Smooth muscle cell (in vitro differentiated cells): ENCODE data around the gene DST. TPM values are rescaled to one million over a fixed set of nuclear protein-coding genes. Genes with fewer than 3 reads are reported as not detected.

Experiments used
- DNase-seq: peaks from one replicate; lab custom pipeline; 2025; ENCODE audit not compliant: unreplicated experiment; lab: John Stamatoyannopoulos, UW
- H2AFZ ChIP-seq: fragments of 200-600 bp; sonication (generic); 2 replicates; pipeline ENCODE4 v1.6.0; 2016; ENCODE audit warnings: antibody characterized with exemption, low read depth, mild to moderate bottlenecking
- H3F3A ChIP-seq: fragments of 200-600 bp; sonication (generic); 2 replicates; pipeline ENCODE4 v1.6.0; 2017; ENCODE audit warnings: antibody characterized with exemption, low read depth
- H3K27ac ChIP-seq: fragments of 200-600 bp; sonication (generic); 2 replicates; pipeline ENCODE4 v1.5.1; 2016; ENCODE audit warnings: low read depth, mild to moderate bottlenecking
- H3K27me3 ChIP-seq: fragments of 200-600 bp; sonication (generic); 2 replicates; pipeline ENCODE4 v1.6.1; 2016; ENCODE audit warnings: low read depth, mild to moderate bottlenecking
- H3K36me3 ChIP-seq: fragments of 200-600 bp; sonication (generic); 2 replicates; pipeline ENCODE4 v1.5.1; 2016; ENCODE audit warnings: low read depth
- H3K4me1 ChIP-seq: fragments of 200-600 bp; sonication (generic); 2 replicates; pipeline ENCODE4 v1.5.1; 2016; ENCODE audit warnings: low read depth
- H3K4me2 ChIP-seq: fragments of 200-600 bp; sonication (generic); 2 replicates; pipeline ENCODE4 v1.6.0; 2016; ENCODE audit warnings: mild to moderate bottlenecking
- H3K4me3 ChIP-seq: fragments of 200-600 bp; sonication (generic); 2 replicates; pipeline ENCODE4 v1.5.1; 2016; ENCODE audit warnings: mild to moderate bottlenecking
- H3K79me2 ChIP-seq: fragments of 200-600 bp; sonication (generic); 2 replicates; pipeline ENCODE4 v1.6.0; 2016; ENCODE audit warnings: low read depth, mild to moderate bottlenecking
- H3K9ac ChIP-seq: fragments of 200-600 bp; sonication (generic); 2 replicates; pipeline ENCODE4 v1.6.0; 2016; ENCODE audit warnings: low read depth
- H3K9me3 ChIP-seq: fragments of 200-600 bp; sonication (generic); replicated peaks from 2 replicates; pipeline ENCODE4 v1.5.1; 2016; ENCODE audit warnings: low read depth
- H4K20me1 ChIP-seq: fragments of 200-600 bp; sonication (generic); 2 replicates; pipeline ENCODE4 v1.6.0; 2016; ENCODE audit warnings: low read depth
- WGBS: methylation state at CpG from one replicate; pipeline ENCODE4 v1.1.7; 2016; ENCODE audit warnings: low lambda C conversion rate; 5-methylcytosine and 5-hydroxymethylcytosine counted together
- polyA plus RNA-seq: library from polyadenylated mRNA; unstranded; fragments of >200 nt; fragmentation: Nextera tagmentation; extraction: Ambion mirVana; gene quantifications from 2 replicates; pipeline ENCODE4 v1.2.1, GENCODE V29; 2016
- total RNA-seq: library from RNA; depleted of rRNA; stranded (reverse); fragments of >200 nt; gene quantifications from 2 replicates; pipeline ENCODE4 v1.2.3, GENCODE V29; 2014
- TF ChIP-seq, protein P1 (sequence below): fragments of 200-600 bp; sonication (generic); IDR thresholded peaks from 2 replicates; pipeline ENCODE4 v1.5.1; 2017; ENCODE audit warnings: borderline replicate concordance, mild to moderate bottlenecking, antibody characterized with exemption; ENCODE audit not compliant: insufficient read depth, poor library complexity, severe bottlenecking

Gene DST
- total and polyA plus RNA-seq, 2 experiments from 2014 or later = 17.1 to 186 TPM

DNA sequence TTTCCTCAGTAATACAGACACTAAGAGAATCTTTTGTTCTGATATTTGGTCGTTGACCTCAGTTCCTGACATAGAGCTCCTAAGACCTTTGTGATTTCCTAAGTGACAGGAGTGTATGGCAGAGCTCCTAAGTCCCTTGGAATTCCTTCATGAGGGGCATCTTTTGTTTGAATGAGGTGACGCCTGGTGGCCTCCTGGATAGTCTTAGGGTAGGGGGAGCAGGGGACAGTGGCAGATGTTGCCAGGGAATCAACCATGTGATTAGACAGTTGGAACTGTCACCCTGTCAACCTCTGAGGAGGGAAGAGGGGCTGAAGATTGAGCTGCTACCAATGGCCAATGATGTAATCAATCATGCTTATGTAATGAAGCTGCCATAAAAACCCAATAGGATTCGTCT, 67.0 kb downstream of the DST start:
- Histone ChIP-seq H3K27ac (no peak overlapping the region), H3K79me2 (no peaks in the 10 kb centered on the region), H3K4me1 (peaks cover 4% of the 10 kb centered on the region), H3K4me2 (no peak overlapping the region), H3F3A (no peaks in the 10 kb centered on the region), H2AFZ (no peak overlapping the region), H3K36me3 (no peaks in the 10 kb centered on the region), H3K4me3 (no peak overlapping the region), H3K27me3 (no peaks in the 10 kb centered on the region), H3K9ac (no peak overlapping the region), H4K20me1 (no peaks in the 10 kb centered on the region), H3K9me3 (no peaks in the 10 kb centered on the region)
- 89% methylated on average over 3 of the region's 3 CpGs for WGBS
- TF ChIP-seq, protein P1, sequence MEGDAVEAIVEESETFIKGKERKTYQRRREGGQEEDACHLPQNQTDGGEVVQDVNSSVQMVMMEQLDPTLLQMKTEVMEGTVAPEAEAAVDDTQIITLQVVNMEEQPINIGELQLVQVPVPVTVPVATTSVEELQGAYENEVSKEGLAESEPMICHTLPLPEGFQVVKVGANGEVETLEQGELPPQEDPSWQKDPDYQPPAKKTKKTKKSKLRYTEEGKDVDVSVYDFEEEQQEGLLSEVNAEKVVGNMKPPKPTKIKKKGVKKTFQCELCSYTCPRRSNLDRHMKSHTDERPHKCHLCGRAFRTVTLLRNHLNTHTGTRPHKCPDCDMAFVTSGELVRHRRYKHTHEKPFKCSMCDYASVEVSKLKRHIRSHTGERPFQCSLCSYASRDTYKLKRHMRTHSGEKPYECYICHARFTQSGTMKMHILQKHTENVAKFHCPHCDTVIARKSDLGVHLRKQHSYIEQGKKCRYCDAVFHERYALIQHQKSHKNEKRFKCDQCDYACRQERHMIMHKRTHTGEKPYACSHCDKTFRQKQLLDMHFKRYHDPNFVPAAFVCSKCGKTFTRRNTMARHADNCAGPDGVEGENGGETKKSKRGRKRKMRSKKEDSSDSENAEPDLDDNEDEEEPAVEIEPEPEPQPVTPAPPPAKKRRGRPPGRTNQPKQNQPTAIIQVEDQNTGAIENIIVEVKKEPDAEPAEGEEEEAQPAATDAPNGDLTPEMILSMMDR = no peak
- no peak for DNase-seq

DNA sequence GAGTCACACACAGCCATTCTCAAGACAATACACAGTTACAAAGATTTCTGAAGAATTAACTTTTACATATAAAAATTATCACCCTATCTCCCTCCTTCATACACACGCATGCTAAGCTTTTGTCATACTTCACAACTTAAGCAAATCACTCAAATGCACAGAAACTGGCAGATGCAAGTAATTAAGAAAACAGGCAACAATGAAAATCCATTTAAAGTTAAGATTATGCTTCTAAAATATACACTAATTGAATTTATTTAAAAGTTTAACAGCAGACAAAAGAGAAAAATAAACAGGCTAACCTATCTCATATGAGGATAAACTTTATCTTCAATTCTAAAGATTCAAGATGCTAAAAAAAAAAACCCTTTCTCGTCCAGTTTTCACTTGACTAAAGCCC, 68.4 kb downstream of the DST start:
- Histone ChIP-seq H3K4me3 (no peak overlapping the region), H3K4me1 (peaks cover 4% of the 10 kb centered on the region), H3K9ac (no peak overlapping the region), H3K27me3 (no peaks in the 10 kb centered on the region), H3K4me2 (no peak overlapping the region), H3K36me3 (no peaks in the 10 kb centered on the region), H3K9me3 (no peaks in the 10 kb centered on the region), H3F3A (no peaks in the 10 kb centered on the region), H3K79me2 (no peaks in the 10 kb centered on the region), H3K27ac (no peak overlapping the region), H4K20me1 (no peaks in the 10 kb centered on the region), H2AFZ (no peak overlapping the region)
- DNase-seq = no peak
- TF ChIP-seq, protein P1 = no peak
- WGBS = 71% methylated on average over 2 of the region's 2 CpGs

DNA sequence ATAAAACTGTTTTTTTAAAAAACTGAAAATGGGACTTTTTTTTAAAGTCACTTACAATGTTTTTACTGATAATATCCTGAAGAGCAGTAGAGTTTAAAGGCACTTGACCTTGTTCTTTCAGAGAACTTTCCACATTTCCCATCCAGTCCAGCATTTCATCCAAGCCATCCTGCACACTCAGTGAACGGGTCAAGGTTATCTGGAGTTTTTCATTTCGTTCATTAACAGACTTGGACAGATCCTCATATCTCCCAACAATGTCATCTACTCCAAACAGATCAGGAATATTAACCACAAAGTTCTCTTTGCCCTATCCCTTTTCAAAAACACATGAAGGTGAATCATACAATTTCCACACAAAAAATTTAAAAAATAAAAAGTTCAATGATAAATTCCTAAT, 69.1 kb downstream of the DST start:
- H2AFZ ChIP-seq = no peak overlapping the region
- no peaks in the 10 kb centered on the region for H3F3A ChIP-seq
- peaks cover 4% of the 10 kb centered on the region for H3K4me1 ChIP-seq
- H4K20me1 ChIP-seq = no peaks in the 10 kb centered on the region
- no peaks in the 10 kb centered on the region for H3K27me3 ChIP-seq
- no peaks in the 10 kb centered on the region for H3K79me2 ChIP-seq
- no peaks in the 10 kb centered on the region for H3K9me3 ChIP-seq
- no peak for DNase-seq
- no peak overlapping the region for H3K4me3 ChIP-seq
- WGBS = 33% methylated on average over 2 of the region's 2 CpGs
- no peak overlapping the region for H3K27ac ChIP-seq
- H3K4me2 ChIP-seq = no peak overlapping the region
- no peaks in the 10 kb centered on the region for H3K36me3 ChIP-seq
- TF ChIP-seq, protein P1 = no peak
- no peak overlapping the region for H3K9ac ChIP-seq

DNA sequence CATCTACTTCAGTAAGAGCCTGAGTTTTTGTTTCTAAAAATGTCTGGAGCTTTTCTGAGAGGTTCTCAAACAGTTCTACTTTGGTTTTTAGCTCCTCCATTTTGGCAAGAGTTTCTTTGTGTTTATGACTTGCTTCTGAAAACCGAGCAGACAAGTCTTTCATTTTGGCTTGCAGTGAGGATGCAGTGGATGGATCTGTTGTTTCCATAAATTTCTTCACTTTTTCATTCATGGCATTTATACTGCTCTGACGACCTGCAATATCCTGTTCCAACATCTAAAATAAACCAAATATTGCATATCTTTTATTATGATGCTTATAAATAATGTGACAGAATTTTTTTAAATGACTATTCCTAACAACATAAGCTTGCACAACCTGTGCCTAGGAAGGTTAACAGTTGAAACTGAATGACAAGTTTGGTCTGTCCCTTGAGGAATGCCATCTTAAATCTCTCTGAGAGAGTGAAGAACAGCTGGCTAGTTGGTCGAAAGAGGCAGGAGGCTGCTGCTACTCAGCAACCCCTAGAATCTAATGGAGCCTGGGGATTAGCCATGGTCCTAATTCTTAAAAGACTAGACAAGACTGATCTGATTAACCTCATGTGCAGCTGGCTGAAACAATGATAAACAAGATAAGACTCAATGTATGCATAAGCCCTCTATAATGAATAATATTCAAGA, 69.8 kb downstream of the DST start:
- Histone ChIP-seq H4K20me1 (no peaks in the 10 kb centered on the region), H3K27ac (no peak overlapping the region), H3K79me2 (no peaks in the 10 kb centered on the region), H3K4me2 (no peak overlapping the region), H3K27me3 (no peaks in the 10 kb centered on the region), H3K9me3 (no peaks in the 10 kb centered on the region), H3K4me1 (peaks cover 4% of the 10 kb centered on the region), H3K4me3 (no peak overlapping the region), H3F3A (no peaks in the 10 kb centered on the region), H3K9ac (no peak overlapping the region), H3K36me3 (no peaks in the 10 kb centered on the region), H2AFZ (no peak overlapping the region)
- 65% methylated on average over 3 of the region's 3 CpGs for WGBS
- TF ChIP-seq, protein P1 = no peak
- DNase-seq = no peak
